Keratinocyte (primary cell): Measurements from ENCODE around the gene GPRC5C. TPM values are rescaled to one million over a fixed set of nuclear protein-coding genes. Genes with fewer than 3 reads are reported as not detected.
A peak's percentile ranks its signal among the peaks of the same experiment; 100 is the strongest.

Experiments used
- DNase-seq: peaks from one replicate; pipeline ENCODE4 v3.0.0-alpha.2; 2011; ENCODE audit warnings: low read depth, missing footprints, low spot score
- FAIRE-seq: peaks from 2 replicates; lab custom pipeline; 2011; peaks lifted over from hg19 to GRCh38; lab: Jason Lieb, UNC
- H2AFZ ChIP-seq: 2 replicates; pipeline ENCODE4 v1.6.0; 2012; ENCODE audit warnings: low read length, control low read depth, inconsistent platforms; ENCODE audit not compliant: control insufficient read depth
- H3K27ac ChIP-seq: 2 replicates; pipeline ENCODE4 v1.5.1; 2011; ENCODE audit warnings: low read length; ENCODE audit not compliant: control insufficient read depth, insufficient read depth
- H3K27me3 ChIP-seq: 3 replicates; pipeline ENCODE4 v1.6.0; 2011; ENCODE audit warnings: low read length; ENCODE audit not compliant: control insufficient read depth, insufficient read depth; ENCODE audit errors: extremely low read depth
- H3K36me3 ChIP-seq, 2 experiments: 2 replicates in 1 of 2; 3 replicates in 1 of 2; pipeline ENCODE4 v1.5.1; 2011; ENCODE audit warnings: low read length in 2 of 2, mild to moderate bottlenecking in 1 of 2; ENCODE audit not compliant: control insufficient read depth in 2 of 2, insufficient read depth in 2 of 2; ENCODE audit errors: extremely low read depth in 1 of 2
- H3K4me1 ChIP-seq: 3 replicates; pipeline ENCODE4 v1.5.1; 2011; ENCODE audit warnings: low read length; ENCODE audit not compliant: control insufficient read depth, insufficient read depth; ENCODE audit errors: extremely low read depth
- H3K4me2 ChIP-seq: 3 replicates; pipeline ENCODE4 v1.6.0; 2011; ENCODE audit warnings: low read depth, low read length; ENCODE audit not compliant: control insufficient read depth, insufficient read depth; ENCODE audit errors: extremely low read depth
- H3K4me3 ChIP-seq, 3 experiments: fragments of 200-600 bp in 1 of 3; sonication (generic) in 1 of 3; 2 replicates in 2 of 3; 3 replicates in 1 of 3; pipeline ENCODE4 v1.5.1; 2011 to 2016; ENCODE audit warnings: low read length in 3 of 3, mild to moderate bottlenecking in 3 of 3, control low read depth in 2 of 3, inconsistent platforms in 1 of 3, low read depth in 1 of 3, mixed read lengths in 1 of 3, mixed run types in 1 of 3, moderate library complexity in 1 of 3; ENCODE audit not compliant: control insufficient read depth in 2 of 3, insufficient read depth in 2 of 3; ENCODE audit errors: extremely low read depth in 1 of 3
- H3K79me2 ChIP-seq: 2 replicates; pipeline ENCODE4 v1.6.0; 2012; ENCODE audit warnings: low read length; ENCODE audit not compliant: control insufficient read depth, insufficient read depth
- H3K9ac ChIP-seq: 3 replicates; pipeline ENCODE4 v1.6.0; 2011; ENCODE audit warnings: low read length; ENCODE audit not compliant: control insufficient read depth, insufficient read depth; ENCODE audit errors: extremely low read depth
- H3K9me1 ChIP-seq: 3 replicates; pipeline ENCODE4 v1.6.0; 2011; ENCODE audit warnings: low read length; ENCODE audit not compliant: control insufficient read depth, insufficient read depth; ENCODE audit errors: extremely low read depth
- H3K9me3 ChIP-seq: 2 replicates; pipeline ENCODE4 v1.5.1; 2012; ENCODE audit warnings: low read depth, low read length; ENCODE audit not compliant: control insufficient read depth
- H4K20me1 ChIP-seq: 3 replicates; pipeline ENCODE4 v1.6.0; 2011; ENCODE audit warnings: low read length; ENCODE audit not compliant: control insufficient read depth, insufficient read depth; ENCODE audit errors: extremely low read depth
- EZH2 ChIP-seq: IDR thresholded peaks from one replicate; pipeline ENCODE4 v1.6.1; 2012; ENCODE audit warnings: inconsistent platforms, mild to moderate bottlenecking, low read length, moderate library complexity
- dilution Hi-C: fragments of 300-500 bp; cut with MboI; formaldehyde crosslinking; loops from one replicate; pipeline ENCODE4 v1.7.0; 2020; ENCODE audit warnings: low sequenced_read_pairs; ENCODE audit not compliant: extremely low pct_ligation_motif_present
- polyA plus RNA-seq, 5 experiments: library from polyadenylated mRNA; depleted of rRNA in 3 of 5; stranded (reverse) in 3 of 5; stranded (forward) in 1 of 5; unstranded in 1 of 5; fragments of >200 nt; gene quantifications; 1 replicate in 1 of 5; 2 replicates in 3 of 5; 3 replicates in 1 of 5; pipeline versions ENCODE4 v1.2.1 to v1.2.3, GENCODE V29; 2011 to 2012; ENCODE audit warnings: missing spikeins in 2 of 5, low read depth in 1 of 5, low replicate concordance in 1 of 5
- TF ChIP-seq, protein P1 (sequence below), 3 experiments: IDR thresholded peaks in 1 of 3; conservative IDR thresholded peaks in 1 of 3; optimal IDR thresholded peaks in 1 of 3; 2 replicates in 2 of 3; 3 replicates in 1 of 3; pipeline versions ENCODE3 to v1.5.1; 2011; ENCODE audit warnings: low read length in 3 of 3, mild to moderate bottlenecking in 3 of 3, moderate library complexity in 2 of 3, control low read depth in 1 of 3, inconsistent platforms in 1 of 3; ENCODE audit not compliant: insufficient read depth in 2 of 3; ENCODE audit errors: extremely low read depth in 1 of 3

GPRC5C gene
- polyA plus RNA-seq, 1 donor (not counting 4 experiments of a cell fraction or from before 2014, with no cell fraction given), result 24.2 TPM

DNA sequence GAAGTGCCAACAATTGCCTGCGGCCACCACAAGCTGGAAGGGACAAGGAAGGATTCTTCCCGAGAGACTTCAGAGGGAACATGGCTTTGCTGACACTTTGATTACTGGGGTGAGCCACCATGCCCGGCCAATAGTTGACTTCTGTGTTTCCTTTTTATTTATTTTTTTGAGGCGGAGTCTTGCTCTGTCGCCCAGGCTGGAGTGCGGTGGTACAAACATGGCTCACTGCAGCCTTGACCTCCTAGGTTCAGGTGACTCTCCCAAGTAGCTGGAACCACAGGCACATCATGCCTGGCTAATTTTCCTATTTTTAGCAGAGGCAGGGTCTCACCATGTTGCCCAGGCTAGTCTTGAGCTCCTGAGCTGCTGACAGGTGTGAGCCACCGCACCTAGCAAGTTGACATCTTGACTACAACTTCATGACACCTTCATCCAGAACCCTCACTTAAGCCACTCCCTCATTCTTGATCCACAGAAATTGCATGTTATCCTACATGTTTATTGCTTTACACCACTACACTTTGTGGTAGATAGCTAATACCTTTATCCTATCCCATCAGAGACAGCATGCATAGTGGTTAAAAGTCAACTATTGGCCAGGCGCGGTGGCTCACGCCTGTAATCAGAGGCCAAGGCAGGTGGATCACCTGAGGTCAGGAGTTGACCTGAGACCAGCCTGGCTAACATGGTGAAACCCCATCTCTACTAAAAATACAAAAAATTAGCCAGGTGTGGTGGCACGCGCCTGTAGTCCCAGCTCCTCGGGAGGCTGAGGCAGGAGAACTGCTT, 16.1 kb upstream of the GPRC5C start:
- FAIRE-seq, result no peak
- no peak overlapping the region for H3K27ac ChIP-seq
- H3K4me1 ChIP-seq, result peaks cover 21% of the 10 kb centered on the region

DNA sequence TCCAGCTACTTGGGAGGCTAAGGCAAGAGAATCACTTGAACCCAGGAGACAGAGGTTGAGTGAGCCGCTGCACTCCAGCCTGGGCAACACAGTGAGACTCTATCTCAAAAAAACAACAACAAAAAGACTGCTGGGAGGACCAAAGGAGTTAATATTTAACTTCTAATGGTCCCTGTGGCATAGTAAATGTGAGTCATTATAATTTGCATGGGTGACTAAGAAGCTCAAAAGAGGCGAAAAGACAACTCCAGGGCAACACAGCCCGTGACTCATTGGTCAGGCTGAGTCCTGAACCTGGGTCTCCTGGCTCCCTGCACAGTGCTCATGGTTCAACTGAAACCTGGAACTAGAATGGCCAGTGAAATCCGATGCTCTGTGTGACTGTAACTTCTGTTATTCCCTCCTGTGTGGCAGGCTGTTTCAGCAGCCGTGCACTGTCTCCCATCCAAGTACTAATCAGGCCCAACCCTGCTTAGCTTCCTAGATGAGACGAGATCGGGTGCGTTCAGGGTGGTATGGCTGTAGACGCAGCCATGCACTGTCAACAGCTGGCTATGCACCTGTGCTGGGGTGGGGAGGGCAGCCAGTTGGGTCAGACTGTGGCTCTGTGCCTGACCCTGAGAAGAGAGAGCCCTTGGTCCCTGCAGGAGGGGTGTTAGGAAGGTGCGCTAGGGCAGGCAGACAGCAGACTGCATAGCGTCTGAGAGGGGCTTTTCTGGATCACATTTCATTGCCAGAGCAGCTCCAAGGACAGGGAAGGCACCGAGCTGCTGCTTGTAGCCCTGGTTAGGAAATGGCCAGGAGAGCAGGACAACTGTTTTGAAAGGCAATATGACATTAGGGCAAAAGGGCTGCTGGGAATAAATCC, 14.5 kb upstream of the GPRC5C start:
- no peaks in the 10 kb centered on the region for H3K79me2 ChIP-seq
- H3K9me3 ChIP-seq, result no peaks in the 10 kb centered on the region
- no peaks in the 10 kb centered on the region for H4K20me1 ChIP-seq
- peak overlapping the region; percentile 38 for H3K4me2 ChIP-seq
- dilution Hi-C loops, result no loop called here
- H3K4me1 ChIP-seq, result peaks cover 21% of the 10 kb centered on the region
- H3K4me3 ChIP-seq, result no peak overlapping the region
- no peak overlapping the region for H2AFZ ChIP-seq
- peak; percentile 34 for FAIRE-seq
- no peak overlapping the region for H3K9ac ChIP-seq
- H3K36me3 ChIP-seq, result no peaks in the 10 kb centered on the region
- no peaks in the 10 kb centered on the region for H3K9me1 ChIP-seq
- H3K27me3 ChIP-seq, result no peaks in the 10 kb centered on the region
- DNase-seq, result no peak
- H3K27ac ChIP-seq, result no peak overlapping the region
- TF ChIP-seq EZH2, result no peak
- TF ChIP-seq, protein P1, sequence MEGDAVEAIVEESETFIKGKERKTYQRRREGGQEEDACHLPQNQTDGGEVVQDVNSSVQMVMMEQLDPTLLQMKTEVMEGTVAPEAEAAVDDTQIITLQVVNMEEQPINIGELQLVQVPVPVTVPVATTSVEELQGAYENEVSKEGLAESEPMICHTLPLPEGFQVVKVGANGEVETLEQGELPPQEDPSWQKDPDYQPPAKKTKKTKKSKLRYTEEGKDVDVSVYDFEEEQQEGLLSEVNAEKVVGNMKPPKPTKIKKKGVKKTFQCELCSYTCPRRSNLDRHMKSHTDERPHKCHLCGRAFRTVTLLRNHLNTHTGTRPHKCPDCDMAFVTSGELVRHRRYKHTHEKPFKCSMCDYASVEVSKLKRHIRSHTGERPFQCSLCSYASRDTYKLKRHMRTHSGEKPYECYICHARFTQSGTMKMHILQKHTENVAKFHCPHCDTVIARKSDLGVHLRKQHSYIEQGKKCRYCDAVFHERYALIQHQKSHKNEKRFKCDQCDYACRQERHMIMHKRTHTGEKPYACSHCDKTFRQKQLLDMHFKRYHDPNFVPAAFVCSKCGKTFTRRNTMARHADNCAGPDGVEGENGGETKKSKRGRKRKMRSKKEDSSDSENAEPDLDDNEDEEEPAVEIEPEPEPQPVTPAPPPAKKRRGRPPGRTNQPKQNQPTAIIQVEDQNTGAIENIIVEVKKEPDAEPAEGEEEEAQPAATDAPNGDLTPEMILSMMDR (optimal IDR thresholded peaks at IDR 0.05 in 1 of 3, IDR thresholded peaks at IDR 0.05 in 1 of 3, conservative IDR thresholded peaks at IDR 0.05 in 1 of 3; ENCODE audit: extremely low read depth in 1 of 3, insufficient read depth in 2 of 3, low read length in 3 of 3), result no peak

More for the DNA sequence above, 16.1 kb upstream of the GPRC5C start:
- Histone ChIP-seq H3K9me3 (no peaks in the 10 kb centered on the region), H3K9me1 (no peaks in the 10 kb centered on the region), H3K36me3 (no peaks in the 10 kb centered on the region), H3K79me2 (no peaks in the 10 kb centered on the region), H3K4me3 (no peak overlapping the region), H3K9ac (no peak overlapping the region), H3K27me3 (no peaks in the 10 kb centered on the region), H4K20me1 (no peaks in the 10 kb centered on the region), H3K4me2 (no peak overlapping the region), H2AFZ (no peak overlapping the region)
- DNase-seq, result no peak
- TF ChIP-seq EZH2, result no peak
- TF ChIP-seq, protein P1 (optimal IDR thresholded peaks at IDR 0.05 in 1 of 3, IDR thresholded peaks at IDR 0.05 in 1 of 3, conservative IDR thresholded peaks at IDR 0.05 in 1 of 3; ENCODE audit: extremely low read depth in 1 of 3, insufficient read depth in 2 of 3, low read length in 3 of 3), result no peak
- dilution Hi-C loops, result no loop called here
